GM11168 (cell line): ENCODE results near the gene SSR2.

Experiments
- in situ Hi-C: fragments of 300-500 bp; cut with MboI; formaldehyde crosslinking; loops from one replicate; pipeline ENCODE4 v1.12.0; 2022; ENCODE audit warnings: low sequenced_read_pairs; ENCODE audit not compliant: unreplicated experiment

The SSR2 gene

DNA sequence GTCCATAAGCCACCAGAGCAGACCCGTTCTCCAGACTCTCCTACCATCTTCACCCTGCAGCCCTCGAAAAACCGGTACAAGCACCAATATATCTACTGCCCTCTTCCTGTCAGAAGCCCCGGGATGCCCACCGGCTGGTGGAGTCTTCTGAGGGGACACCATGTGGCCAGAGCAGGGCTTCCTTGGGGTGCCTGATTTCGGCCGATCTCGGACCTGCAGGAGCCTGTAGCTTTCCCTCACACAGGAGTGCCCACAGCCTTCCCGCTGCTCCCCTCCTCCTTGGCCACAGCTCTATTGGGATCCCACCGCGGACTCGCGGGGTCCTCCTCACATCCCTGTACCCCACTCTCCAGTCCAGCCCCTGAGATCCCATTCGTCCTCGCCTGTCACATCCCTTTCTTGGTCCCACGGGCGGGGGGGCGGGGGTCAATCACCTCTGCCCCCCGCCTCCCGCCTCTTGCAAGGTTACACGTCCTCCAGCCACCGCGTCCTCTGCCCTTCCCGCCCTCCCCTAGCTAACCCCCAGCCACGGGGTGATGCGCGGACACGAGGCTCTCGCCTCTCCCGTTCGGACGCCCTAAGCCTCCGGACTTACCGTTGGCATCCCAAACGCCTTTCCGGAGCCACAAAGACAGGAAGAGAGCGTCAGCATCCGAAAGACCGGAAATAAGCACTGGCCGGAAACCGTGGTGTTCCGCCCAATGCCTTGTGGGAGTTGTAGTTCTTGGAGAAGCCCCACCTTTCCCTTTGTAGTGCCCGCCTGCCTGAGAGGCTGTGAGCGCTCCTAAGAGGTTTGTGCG, at the start of gene SSR2:
SSR2 (minus strand) TSS at position 659 of the 800 bp plus-strand sequence. CDS start 784 bp downstream, outside the sequence.
- in situ Hi-C loops = no loop called here

DNA sequence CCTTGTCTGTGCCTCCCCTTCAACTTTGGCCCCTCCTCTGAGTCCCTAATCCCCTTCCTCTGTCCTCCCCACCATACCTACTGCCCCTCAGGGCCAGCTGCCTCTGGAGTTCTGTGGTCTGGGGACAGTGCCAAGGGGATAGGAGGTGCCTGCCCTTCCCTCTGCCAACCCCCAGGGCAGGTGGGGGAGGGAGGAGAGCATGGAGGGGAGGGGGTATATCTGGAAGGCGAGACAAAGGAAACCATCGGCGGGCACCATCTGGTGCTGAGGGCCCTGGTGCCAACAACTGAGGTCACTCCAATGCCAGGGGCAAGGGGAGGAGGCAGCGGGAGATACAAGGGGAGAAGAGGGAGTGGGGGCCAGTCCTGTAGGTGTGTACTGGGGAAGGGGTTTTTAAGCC, 49.8 kb upstream of the SSR2 start:
- in situ Hi-C loops = no loop called here

DNA sequence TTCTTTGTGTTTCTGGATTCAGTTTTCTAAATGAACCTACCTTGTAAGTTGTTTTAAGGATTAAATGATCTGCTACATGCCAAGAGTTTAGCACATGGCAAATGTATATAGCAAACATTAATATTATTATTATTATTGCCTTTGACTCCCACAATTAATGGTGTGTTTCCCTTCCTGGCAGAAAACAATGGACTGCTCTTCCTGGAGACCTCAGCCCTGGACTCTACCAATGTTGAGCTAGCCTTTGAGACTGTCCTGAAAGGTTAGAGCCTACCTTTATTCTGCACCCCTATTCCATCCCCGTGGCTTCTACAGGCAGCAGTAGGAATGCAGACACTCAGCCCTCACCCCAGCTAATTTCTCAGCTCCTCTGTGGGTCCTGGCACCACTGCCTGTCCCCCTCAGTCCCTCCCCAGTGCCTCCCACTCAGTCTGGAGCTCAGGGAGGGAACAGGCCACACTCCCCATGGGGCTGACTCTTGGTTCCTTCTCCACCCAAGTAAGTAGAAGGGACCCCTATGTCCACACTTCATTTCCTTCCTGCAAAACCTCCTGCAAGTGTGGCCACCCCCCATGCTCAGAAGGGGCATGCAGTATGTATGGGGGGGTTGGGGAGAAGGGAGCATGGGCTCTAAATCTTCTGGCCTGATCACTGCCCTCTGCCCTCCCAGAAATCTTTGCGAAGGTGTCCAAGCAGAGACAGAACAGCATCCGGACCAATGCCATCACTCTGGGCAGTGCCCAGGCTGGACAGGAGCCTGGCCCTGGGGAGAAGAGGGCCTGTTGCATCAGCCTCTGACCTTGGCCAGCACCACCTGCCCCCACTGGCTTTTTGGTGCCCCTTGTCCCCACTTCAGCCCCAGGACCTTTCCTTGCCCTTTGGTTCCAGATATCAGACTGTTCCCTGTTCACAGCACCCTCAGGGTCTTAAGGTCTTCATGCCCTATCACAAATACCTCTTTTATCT, 49.0 kb upstream of the SSR2 start:
- in situ Hi-C loops = no loop called here

DNA sequence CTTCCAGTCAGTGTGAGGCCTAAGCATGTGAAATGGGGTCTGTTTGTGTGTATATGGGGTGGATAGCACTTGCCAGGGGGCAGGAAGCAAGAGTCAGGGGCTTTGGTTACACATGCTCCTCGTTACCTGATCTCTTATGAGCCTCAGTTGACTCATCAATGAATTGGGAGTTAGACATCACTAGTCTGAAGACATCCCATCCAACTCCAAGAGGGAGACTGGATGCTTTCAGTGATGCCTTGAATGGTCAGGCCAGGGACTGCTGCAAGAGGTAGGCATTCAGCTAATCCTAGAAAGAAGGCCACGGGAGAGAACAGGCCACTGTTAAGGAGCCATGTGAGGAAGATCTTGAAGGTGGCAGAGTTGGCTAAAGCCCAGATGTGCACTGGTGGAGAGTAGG, 46.5 kb upstream of the SSR2 start:
- in situ Hi-C loops = no loop called here

DNA sequence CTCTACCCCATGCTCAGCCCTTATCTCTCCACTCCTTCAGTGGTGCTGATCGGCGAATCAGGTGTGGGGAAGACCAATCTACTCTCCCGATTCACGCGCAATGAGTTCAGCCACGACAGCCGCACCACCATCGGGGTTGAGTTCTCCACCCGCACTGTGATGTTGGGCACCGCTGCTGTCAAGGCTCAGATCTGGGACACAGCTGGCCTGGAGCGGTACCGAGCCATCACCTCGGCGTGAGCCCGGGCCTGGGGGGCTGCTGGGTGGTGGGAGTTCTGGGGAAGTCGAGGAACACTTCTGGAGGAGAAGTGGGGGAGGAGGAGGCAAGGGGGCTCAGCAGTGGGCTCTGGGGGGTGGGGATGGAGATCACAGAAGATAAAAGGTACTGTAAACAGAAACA, 45.1 kb upstream of the SSR2 start:
- in situ Hi-C loops = no loop called here

DNA sequence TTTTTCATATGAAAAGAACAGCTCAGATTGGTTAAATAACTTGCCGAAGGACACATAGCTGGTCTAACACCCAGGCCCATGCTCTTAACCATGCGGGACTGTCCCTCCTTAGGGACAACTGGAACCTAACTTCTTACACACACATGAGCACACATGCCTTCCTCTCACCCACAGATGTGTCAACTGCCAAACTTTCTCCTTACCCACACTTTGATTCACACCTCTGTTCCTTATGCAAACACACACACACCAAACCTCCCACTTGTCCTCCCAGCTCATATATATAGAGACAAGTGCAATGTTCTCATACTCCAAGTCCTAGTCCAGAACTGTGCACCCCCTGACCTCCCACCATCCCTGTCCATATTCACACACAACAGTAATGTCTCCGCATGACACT, 44.5 kb upstream of the SSR2 start:
- in situ Hi-C loops = no loop called here

DNA sequence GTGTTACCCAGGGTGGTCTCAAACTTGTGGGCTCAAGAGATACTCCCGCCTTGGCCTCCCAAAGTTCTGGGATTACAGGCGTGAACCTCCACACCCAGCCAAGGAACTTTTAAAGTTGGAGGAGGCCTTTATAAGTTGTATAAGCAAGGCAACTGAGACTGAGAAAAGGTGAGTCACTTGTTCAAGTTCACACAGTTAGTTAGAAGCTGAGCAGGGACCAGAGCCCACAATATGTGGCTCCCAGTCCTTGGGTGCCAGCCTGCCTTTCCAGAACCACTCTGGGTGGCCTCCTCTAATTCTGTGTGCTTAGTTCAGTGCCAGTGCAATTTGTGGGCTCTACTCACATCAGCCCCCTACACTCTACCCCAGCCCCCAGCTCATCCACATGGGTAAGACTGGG, 43.9 kb upstream of the SSR2 start:
- in situ Hi-C loops = no loop called here

DNA sequence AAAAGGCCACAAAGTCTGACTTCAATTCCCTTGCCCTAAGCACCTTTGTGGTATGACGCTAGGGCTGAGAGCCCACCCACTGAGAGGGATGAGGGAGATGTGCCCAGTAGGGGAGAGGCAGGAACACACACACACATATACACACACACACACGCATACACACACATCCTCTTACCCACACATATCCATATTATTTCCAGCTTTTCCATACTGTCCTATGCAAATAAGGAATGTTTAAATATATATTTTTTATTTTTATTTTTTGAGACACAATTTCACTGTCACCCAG, 43.2 kb upstream of the SSR2 start:
- in situ Hi-C loops = no loop called here

DNA sequence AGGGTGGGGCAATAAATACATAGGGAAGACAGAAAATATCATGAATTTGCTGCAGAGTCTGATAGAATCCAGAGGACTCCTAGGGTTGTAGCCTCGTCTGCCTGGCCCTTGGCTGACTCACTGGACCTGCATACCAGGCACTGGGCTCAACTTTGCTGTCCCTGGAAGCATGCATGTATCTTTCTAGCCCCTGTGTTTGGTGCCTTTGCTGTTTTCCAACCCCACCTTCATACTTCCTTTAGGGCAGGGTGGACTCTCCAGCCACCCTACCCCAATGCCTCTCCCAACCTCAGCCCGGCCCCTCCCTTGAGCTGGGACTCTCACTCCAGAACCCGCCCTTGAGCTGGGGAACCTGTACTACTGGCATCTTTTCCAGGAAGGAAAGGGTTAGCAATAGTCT, 41.4 kb upstream of the SSR2 start:
- in situ Hi-C loops = no loop called here

DNA sequence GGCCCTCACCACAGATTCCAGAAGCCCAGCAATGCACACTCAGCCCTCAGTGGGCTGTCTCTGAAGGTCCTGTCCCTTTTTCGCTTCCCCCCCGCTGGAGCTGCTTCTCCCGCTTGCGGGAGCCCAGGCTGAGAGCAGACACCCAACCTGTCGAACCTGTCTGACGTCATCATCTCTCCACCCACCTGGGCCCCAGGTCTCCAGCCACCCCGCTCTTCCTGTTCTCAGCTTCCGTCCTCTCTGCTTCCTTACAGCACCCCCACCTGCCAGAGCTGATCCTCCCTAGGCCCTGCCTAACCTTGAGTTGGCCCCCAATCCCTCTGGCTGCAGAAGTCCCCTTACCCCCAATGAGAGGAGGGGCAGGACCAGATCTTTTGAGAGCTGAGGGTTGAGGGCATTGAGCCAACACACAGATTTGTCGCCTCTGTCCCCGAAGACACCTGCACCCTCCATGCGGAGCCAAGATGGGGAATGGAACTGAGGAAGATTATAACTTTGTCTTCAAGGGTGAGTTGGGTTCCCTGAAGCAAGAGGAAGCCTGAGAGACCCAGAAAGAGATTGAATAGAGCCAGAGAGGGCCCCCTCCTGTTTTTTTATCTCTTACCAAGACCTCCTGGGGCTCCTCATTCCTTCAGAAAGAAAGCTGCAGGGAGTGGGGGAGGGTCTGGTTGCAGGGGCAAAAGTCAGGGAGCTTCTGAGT, 40.3 kb upstream of the SSR2 start, which contains the start of gene RAB25:
RAB25 (plus strand) TSS at position 224 of the 700 bp plus-strand sequence; CDS start at position 465, 241 bp downstream.
- in situ Hi-C loops = no loop called here

DNA sequence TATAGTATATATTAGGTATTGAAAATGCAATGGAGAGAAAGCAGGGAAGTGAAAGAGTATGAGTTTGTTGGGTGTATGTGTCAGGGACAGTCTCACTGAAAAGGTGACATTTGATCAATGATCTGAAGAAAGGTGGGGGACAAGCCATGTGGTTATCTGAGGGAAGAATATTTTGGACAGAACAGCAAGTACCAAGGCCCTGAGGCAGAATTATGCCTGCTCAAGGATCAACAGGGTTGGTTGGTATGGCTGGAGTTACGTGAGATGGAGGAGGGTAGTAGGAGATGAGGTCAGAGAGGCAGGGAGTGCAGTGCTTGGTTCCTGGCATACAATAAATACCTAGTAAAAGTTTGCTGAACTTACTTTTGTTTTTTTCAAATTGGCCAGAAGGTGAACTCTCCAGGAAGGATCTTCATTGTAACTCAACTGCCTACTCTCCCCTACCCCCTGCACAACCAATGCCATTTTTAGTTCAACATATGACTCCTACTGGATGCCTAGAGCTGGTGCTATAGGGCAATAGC, 35.6 kb upstream of the SSR2 start:
- in situ Hi-C loops = no loop called here

DNA sequence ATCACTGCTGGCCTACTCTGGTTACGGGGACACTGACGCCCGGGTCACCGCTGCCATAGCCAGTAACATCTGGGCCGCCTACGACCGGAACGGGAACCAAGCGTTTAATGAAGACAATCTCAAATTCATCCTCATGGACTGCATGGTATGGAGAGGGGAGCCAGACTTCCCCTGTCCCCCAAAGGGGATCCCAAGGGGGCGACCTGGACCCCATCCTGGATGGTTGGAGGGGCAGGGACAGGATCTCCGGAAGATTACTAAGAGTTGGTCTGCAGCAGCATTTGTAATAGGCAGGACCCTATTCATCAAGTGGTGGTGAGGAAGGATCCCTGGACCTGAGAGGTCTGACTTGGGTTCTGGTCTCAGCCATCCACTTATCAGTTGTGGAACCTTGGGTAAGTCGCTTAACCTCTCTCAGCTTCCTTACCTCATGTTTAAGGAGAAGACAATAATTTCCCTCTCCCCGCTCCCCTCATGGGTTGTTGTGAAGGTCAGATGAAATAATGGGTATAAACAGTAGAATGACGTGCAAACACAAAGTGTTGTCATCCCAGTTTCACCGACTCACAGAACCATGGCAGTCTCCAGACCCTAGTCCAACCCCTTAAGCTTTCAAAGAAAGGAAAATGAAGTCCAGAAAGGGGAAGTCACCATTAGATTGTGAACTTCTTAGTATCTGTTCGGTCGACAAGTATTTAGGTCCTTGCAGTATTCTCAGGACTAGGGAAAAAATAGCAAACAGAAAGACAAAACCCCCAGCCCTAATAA, 34.7 kb upstream of the SSR2 start:
- in situ Hi-C loops = no loop called here

DNA sequence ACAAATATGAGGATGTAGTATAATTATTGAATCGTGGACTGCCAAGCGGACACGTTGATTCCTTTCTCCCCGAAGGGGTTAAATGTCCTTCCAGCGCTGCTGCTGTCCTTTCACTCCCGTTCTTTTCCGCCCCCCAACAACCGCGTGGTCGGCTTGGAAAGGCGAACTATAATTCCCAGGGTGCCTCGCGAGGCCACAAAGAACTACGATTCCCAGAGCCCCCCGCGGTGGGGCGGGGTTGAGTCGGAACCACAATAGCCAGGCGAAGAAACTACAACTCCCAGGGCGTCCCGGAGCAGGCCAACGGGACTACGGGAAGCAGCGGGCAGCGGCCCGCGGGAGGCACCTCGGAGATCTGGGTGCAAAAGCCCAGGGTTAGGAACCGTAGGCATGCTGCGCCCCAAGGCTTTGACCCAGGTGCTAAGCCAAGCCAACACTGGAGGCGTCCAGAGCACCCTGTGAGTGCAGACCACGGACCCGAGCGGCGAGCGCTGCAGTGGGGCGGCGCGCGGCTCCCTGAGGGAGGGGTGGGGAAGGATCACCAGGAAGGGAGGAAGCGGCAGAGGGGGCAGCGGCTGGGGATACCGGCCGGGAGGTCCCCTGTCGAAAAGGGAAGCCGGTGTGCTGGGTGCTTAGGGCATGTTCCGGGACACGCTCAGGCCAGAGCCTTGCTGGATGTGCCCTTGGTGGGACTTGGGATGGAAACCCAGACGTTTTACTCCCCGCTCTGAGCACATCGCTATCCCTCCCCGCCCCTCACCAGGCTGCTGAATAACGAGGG, 33.9 kb upstream of the SSR2 start, which contains the start of gene LAMTOR2:
LAMTOR2 (plus strand) TSS at position 283 of the 781 bp plus-strand sequence; CDS start at position 391, 108 bp downstream.
- in situ Hi-C loops = no loop called here

DNA sequence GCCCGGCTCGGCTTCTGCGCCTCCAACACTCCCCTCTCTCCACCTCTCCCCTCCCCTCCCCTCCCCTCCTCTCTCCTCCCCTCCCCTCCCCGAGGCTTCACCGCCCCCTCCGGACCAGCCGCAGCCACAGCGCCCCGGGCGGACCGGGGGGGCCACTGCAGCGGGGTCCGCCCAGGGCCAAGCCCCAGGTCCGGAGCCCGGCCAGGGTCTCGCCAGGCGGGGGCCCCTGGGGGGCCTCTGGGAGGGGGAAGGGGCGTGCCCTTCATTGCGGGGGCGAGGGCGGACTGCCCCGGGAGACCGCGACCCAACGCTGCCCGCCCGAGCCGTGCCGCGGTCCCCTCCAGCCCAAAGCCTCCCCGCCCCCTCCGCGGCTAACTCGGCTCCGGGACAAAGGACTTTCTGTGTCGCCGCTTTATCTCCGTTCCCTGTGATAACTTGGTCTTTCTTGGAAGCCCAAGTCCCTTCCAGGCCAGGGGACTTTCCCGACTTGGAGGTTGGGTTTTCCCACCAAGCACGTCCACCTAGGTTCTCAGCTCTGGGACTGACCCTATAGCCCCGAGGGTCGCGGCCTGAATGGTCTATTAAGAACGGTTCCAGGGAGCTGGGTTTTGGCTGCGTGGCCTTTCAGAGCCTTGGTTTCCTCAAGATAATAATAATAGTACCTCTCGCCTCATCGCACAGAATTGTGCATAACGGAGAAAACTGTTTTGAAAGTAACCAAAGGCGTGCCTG, 33.2 kb upstream of the SSR2 start, which contains the start of gene UBQLN4:
UBQLN4 (minus strand) TSS at position 31 of the 732 bp plus-strand sequence. CDS start 97 bp downstream, outside the sequence.
- in situ Hi-C loops = no loop called here

DNA sequence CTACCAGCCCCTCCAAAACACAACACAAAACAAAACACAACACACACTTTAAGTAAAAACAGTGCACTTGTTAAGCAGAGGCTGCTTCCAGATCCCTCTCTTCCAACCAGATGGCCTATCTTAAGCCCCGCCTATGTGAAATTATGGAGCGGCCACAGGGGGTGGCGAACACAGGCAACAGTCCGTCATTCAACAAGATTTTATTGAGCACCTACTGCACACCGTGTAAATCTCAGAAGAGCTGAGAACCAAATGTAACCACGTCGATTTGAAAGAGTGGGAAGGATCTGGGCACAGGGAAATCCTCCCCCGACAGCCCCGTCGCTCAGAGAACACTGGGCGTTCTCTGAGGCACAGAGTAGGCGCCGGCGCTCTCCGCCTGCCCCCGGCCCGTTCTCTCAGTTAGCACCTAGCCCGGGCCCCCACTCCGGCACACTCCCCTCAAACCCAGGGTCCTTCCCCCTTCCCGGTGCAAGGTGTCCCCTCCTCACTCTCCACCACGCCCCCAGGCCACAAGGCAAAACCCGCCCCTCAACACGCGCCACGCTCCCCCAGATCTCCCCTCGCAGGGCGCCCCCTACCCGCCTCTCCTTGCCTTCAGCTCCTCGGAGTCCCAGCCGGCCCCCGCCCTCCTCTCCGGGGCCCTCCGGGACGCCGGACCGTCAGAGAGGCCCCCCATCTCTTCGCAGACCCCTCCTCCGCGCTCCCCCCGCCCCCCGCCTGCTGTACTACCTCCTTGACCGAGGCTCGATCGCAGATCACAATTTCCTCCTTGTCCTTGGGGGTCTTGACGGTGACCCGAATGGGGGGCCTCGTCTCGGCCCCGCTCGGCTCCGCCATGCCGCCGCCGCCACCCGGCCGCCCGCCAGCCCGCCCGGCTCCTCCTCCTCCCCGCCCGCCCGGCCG, 32.4 kb upstream of the SSR2 start:
- in situ Hi-C loops = no loop called here

DNA sequence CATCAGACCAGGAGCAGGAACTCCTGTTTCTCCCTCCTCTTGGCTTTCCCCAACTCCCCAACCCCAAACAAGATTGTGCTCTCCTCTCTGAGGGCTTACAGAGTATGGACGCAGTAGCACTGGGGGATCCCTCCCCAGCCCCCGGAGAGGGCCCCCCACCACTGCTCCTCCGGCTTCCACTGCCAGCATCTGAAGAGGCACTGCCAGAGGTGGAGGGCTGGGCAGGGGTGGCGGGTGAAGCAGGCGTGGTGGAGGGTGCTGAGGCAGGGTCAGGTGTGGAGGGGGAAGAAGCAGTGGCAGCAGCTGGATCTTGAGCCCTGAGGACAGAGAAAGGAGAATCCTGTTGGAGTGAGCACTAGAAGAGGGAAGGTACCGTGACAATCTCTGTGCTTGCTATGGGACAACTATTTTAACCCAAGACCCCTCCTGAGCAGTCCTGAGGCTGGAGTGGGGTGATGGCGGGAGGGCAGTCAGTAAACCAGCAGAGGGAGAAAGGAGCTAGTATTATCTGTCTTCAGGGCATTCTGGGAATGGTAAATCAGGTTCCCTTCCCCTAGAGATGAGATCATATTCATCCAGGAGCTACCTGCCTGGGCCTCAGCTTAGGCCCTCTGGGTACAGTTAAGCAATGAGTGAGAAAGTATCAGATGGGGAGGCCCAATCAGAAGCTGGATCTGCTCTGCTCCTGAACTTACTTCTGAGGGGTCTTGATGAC, 30.4 kb upstream of the SSR2 start:
- in situ Hi-C loops = no loop called here
